Upper lobe of left lung (tissue), 4 donors: ENCODE data around the gene OSTF1.

Experiments
- POLR2A ChIP-seq, 4 donors: fragments of 450-650 bp; IDR thresholded peaks; one replicate each; pipeline ENCODE4 v1.5.1; 2016 to 2017; ENCODE audit warnings: antibody characterized with exemption in 4 of 4, mild to moderate bottlenecking in 2 of 4
- POLR2AphosphoS5 ChIP-seq, 2 donors: sonication (generic); formaldehyde crosslinking; IDR thresholded peaks; one replicate each; pipeline ENCODE4 v1.5.1; 2017; ENCODE audit warnings: antibody characterized with exemption in 2 of 2

- TF ChIP-seq POLR2A (IDR thresholded peaks at IDR 0.05) (no peak), POLR2AphosphoS5 (IDR thresholded peaks at IDR 0.05) (no peak)
Observed at GRCh38 chr9:75061169-75061568, 27.1 kb upstream of the OSTF1 start.
